ENCODE results near the gene HES3. TPM values are rescaled to one million over a fixed set of nuclear protein-coding genes. Genes with fewer than 3 reads are reported as not detected.
"Not testable (repeated sequence)": the region's sequence is repeated elsewhere in the genome, so short reads cannot be mapped to it uniquely, and the experiment has no call there.

HES3 gene
- polyA plus RNA-seq, 4 donors: not detected

DNA sequence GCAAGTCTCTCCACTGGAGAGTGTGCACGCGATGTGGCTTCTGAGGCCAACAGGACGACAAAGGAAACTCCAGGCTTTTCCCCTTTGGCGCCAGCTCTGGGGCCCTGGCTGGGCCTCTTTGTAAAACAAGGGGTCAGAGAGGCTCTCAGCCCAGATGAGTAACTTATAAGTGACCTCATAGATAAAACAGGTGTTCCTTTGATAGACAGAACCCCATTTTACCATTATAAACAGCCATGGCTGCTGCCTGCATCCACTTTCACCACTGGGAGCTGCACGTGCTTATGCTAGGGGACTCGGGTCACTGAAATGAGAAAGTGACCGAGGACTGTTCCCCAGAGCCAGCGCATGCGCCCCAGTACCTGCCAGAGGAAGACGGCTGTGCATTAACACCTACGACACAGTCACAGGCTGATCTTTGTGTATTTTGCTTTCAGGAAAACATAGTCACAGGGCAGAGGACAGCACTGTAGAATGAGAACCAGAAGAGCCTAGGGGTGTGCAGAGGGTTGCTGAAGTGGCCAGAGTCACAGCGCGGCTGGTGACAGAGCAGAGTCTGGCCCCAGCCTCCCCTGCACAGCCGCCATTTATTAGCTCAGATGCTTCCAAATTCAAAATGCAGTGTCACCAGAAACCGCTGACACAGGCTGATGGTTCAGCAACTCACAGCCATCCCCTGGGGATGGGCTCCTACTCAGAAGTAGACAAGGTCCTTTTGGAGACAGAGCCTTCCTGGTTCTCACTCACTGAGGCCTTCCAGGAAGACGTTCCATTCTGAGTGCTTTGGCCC, 25.4 kb upstream of the HES3 start:
- no peak for DNase-seq (ENCODE audit: low read depth in 4 of 4, low spot score in 2 of 4)

DNA sequence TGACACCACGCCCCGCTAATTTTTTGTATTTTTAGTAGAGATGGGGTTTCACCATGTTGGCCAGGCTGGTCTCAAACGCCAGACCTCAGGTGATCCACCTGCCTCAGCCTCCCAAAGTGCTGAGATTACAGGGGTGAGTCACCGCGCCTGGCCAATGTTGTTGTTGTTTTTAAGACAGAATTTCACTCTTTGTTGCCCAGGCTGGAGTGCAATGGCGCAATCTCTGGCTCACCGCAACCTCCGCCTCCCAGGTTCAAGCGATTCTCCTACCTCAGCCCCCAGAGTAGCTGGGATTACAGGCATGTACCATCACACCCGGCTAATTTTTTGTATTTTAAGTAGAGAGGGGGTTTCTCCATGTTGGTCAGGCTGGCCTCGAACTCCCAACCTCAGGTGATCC, 24.3 kb upstream of the HES3 start:
- not testable (repeated sequence) for DNase-seq (ENCODE audit: low read depth in 4 of 4, low spot score in 2 of 4)

DNA sequence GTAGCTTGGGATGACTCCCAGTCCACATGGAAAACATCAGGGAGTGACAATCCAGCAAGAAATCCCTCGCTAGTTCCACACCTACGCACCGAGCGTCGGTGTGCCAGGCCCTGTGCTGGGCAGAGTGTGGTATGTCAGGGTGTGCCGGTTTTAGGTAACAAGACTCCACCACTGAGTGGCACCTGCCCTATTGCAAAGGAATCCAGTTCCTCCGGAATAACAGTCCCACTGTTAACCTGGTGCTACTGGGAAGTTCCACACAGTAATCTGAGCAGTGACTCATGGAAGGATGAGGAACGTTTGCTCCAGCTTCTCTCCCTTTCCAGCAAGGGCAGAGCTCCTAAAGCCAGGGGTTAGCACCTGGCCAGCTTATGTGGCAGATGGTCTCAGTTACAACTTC, 23.7 kb upstream of the HES3 start:
- DNase-seq (ENCODE audit: low read depth in 4 of 4, low spot score in 2 of 4): no peak

DNA sequence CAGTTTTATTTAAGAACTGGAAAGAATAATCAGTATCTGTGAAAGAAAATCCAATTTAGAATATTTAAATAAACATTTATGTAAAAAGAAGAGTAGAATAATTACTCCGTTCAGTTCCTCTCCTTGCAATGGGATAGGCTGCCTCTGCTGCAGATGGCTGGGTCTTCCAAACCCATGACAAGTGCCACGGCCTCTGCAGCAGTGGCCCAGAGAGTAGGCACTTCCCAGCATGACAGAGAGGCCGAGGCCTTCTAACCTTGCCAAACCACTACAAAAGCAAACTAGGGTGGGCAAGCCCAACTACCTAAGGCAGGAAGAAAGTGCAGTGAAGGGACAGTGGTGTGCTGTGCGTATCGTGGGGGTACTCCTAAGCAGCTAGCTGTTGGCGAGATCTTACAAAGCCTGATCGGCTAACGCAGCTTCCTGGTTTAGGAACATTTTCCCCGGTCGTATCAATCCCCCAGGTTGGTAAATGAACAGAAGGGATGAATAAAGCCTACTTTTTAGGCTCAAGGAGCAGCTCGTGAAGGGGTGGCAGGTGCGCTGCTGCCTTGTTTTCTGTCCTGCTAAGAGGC, 22.7 kb upstream of the HES3 start:
- no peak for DNase-seq (ENCODE audit: low read depth in 4 of 4, low spot score in 2 of 4)

DNA sequence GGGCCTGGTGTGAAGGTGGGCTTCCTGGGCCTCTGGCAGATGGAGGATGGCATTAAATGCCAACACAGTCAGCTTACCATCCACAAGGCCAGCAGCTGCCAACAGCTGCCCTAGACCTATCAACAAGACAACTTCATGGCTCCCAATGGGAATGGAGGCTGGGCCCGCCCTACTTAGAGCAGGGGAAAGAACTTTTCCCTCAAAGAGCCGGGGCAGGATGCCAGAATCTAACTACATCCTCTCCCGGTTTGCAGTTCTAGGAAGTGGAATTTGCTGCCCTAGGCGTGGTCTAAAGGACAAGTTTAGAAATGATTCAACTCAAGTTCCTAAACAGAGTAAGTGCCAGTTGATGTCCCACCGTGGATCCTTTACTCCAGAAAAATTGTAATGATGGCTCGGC, 21.3 kb upstream of the HES3 start:
- DNase-seq (ENCODE audit: low read depth in 4 of 4, low spot score in 2 of 4): no peak

DNA sequence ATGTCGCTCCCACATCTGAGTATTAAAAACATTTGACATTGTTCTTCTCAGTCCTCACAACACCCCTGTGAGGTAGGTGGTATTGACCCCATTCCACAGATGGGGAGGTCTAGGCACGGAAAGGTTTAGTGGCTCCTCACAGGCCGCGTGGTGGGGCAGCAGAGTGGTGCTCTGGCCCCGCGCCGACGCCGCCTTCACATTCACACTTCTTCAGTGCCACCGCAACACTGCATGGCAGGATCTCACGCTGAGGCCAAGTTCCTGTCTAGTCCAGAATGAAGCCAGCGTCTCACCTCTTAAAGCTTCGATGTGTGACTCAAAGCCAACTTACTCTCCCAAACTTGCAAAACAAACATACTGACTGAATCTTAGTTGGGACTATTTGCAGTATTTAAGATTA, 20.4 kb upstream of the HES3 start:
- no peak for DNase-seq (ENCODE audit: low read depth in 4 of 4, low spot score in 2 of 4)

DNA sequence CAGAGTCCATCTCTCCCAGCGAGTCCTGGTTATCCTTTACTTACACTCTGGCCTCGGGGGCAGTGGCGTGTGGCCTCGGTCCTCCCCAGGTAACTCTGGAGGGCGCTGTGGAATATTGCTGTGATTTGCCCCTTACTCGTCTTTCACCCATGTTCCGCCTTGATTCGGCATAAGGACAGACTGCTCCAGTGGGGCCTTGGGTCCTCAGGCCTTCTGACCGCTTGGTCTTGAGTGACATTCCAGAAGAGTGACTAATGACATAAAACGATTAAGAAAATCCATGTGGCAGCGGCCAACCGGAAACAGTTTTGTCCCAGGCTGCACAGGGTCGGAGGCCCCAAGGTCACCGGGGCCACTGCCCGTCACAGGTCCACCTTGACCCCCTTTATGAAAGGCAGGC, 19.3 kb upstream of the HES3 start:
- no peak for DNase-seq (ENCODE audit: low read depth in 4 of 4, low spot score in 2 of 4)

DNA sequence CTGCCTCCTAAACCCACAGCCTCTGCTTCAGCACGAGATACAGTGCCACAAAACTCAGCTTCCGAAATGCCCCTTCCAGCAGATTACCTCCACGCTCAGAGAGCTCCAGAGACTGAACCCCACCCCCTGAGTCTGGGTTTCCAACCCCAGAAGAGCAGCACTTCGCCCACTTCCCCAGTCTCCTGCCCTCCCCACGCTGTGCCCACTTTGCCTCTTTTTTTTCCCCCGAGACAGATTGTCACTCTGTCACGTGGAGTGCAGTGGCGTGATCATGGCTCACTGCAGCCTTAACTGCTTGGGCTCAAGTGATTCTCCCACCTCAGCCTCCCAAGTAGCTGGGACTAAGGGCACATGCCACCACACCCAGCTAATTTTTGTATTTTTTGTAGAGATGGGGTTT, 18.3 kb upstream of the HES3 start:
- DNase-seq (ENCODE audit: low read depth in 4 of 4, low spot score in 2 of 4): no peak

DNA sequence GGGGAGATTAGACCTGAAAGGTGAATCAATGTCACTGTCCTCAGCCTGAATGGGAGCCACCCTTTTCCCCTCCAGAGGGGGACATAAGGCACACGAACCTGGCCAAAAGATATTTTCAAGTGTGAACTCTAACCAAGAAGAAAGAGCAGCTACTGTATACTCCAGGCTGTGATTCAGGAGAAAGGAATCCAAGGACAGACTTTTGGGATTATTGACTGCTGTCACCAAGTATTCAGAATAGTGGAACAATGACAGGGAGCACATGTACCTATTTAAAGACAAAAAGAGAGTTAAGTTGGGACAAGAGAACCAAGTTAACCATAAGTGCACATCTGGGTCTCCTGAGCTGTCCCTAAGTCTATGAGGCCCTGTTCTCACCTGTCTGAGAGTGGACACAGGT, 10.6 kb upstream of the HES3 start:
- no peak for DNase-seq (ENCODE audit: low read depth in 4 of 4, low spot score in 2 of 4)

DNA sequence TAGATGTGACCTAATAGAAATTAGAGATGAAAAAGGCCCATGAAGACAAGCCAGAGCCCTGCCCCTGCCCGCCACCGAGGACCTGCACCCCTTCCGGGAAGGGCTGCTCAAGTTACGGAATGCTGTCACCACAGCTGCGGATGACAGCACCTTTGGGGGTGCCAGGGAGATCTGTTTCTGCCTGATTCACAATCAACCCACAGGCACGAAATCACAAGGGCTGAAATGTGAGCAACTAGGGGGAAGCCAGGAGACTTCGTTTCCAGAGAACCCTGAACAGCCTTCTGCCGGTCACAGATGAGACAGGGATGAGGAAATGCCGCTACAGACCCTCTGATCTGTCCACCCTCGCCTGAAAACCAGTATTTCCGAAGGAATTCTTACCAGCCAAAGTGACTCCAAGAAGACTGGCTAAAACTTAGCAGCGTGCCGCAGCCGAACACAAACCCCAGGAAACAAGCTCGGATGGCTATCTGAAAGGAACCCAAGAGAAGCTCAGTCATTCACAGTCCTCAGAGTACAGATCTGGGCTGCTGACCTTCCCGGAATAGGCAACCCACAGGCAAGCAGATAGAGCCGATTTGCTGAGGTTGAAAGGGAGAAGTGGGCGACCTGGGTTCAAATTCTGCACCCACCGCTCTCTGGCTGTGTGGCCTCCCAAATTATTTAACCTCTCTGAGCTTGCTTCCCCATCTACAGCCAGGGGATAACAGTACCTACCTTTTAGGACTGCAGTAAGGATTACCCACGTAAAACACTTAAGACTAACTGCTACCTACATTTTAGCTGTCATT, 9.3 kb upstream of the HES3 start:
- no peak for DNase-seq (ENCODE audit: low read depth in 4 of 4, low spot score in 2 of 4)

DNA sequence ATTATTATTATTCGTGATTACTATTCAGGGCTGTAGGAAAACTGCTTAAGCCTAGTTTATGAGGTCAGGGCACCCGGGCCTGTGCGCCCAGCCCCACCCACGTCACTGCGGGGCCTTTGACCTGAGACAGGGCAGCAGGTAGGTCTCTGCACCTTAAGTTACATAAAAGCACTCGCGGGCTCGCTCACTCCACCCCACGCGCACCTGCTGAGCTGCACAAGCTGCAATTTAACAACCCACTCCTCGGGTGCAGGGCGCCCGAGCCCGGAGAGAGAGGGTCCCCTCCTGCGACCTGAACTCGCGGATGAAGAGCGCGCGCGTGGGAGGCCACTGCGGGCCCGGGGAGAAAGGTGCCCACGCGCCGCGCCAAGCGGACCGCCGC, 8.7 kb upstream of the HES3 start:
- DNase-seq (ENCODE audit: low read depth in 4 of 4, low spot score in 2 of 4): no peak

DNA sequence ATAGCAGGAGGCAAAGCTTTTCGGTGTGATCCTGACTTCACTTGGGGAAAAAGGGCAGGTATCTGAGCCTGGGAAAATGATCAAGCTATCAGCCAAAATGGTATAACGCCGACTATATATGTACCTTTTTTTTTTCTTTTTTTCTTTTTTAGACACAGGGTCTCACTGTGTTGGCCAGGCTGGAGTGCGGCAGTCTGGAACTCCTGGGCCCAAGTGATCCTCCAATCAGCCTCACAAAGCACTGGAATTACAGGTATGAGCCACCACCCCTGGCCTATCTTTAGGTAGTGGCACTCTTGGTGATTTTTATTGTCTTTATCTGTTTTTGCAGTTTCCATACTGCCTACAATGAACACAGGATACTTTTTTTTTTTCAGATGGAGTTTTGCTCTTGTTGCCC, 6.9 kb upstream of the HES3 start:
- DNase-seq (ENCODE audit: low read depth in 4 of 4, low spot score in 2 of 4): no peak

DNA sequence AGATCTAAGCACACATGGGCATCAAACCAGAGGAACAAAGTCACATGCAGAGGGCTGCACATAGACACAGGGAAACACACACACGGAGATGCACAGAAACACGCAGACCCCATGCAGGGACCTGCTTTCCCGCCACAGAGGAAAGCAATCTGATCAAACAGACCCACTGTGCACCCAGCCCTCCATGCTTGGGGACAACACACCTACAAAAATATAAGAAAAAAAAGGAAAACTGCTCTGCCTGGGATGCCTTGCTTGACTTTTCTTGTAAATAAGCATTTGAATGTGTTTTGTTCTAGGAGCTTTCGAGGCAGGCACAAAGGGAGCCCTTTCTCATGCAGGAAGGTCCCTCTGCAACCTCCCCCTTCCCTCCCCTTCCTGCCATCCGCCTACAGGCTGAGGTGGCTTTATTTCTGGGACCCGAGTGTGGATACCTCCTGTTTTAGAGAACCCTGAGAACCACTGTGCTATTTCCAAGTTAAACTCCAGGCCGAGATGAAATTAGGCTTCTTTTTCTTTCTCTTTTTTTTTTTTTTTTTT, 4.7 kb upstream of the HES3 start:
- DNase-seq (ENCODE audit: low read depth in 4 of 4, low spot score in 2 of 4): no peak

DNA sequence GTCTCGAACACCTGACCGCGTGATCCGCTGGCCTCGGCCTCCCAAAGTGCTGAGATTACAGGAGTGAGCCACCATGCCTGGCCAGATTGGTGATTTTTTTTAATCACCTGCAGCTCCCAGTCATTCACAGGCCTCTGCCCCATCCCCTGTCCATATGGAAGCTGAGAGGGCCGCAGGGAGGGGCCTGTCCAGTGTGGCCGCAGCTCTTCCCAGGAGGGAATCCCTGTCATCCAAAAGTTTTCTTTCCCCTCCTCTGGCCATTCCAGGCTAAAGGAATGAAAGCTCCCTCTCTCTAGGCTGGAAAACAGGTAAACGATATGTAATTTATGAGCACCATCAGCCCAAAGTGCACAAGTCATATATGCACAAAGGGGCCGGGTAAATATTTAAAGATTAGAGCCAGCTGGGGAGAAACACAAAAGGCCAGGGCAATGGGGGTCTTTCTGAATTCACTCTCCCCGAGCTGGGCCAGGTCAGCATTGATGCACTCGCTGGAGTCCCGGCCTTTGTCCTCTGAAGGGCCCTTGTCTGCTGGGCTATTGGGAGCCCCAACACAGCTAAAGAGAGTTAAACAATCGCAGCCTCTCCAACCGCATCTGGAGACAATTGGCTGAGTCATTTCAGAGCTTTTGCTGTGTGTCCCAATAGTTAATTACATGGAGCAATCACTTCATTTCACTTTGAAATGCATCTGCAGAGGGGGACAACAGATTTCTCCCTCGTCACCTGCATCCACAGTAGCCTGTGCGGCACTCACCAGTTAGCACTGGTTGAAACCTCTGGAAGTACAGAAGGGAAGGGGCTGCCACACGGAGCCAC, 3.8 kb upstream of the HES3 start:
- DNase-seq (ENCODE audit: low read depth in 4 of 4, low spot score in 2 of 4): no peak

DNA sequence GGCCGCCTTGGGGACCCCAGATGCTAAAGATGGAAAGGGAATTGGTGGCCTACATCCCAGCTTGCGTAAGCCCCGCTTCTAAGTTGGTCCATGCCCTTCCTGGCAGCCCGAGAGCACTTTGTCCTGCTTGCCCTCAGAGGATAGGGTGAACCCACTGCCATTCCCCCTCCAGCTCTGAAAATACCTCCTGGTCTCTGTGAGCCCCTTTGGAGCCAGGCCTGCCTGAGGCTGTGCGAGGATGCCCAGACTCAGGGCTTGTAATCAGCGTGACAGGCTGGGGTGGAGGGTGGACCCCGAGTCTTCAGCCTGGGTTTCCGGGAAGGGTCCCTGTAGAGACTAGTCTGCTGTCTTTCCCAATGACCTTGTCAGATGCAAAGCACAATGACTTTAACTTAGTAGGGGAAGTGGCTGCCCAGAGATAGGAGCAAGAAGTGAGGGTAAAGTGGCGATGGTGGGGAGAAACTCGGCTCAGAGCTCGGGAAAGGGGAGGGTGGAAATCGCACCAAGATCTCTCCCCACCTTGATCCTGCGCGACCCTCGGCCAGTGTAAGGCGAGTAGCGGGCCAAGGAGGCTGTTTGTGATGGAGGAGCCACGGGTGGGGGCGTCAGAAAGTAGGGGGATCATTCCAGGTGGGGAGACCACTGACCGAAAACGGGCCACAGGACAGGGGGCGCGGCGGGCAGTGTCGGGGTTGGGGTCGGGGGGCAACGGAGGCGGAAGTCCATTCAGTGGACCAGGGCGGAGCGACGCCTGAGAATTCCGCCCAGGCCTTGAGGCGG, 2.7 kb upstream of the HES3 start:
- no peak for DNase-seq (ENCODE audit: low read depth in 4 of 4, low spot score in 2 of 4)

DNA sequence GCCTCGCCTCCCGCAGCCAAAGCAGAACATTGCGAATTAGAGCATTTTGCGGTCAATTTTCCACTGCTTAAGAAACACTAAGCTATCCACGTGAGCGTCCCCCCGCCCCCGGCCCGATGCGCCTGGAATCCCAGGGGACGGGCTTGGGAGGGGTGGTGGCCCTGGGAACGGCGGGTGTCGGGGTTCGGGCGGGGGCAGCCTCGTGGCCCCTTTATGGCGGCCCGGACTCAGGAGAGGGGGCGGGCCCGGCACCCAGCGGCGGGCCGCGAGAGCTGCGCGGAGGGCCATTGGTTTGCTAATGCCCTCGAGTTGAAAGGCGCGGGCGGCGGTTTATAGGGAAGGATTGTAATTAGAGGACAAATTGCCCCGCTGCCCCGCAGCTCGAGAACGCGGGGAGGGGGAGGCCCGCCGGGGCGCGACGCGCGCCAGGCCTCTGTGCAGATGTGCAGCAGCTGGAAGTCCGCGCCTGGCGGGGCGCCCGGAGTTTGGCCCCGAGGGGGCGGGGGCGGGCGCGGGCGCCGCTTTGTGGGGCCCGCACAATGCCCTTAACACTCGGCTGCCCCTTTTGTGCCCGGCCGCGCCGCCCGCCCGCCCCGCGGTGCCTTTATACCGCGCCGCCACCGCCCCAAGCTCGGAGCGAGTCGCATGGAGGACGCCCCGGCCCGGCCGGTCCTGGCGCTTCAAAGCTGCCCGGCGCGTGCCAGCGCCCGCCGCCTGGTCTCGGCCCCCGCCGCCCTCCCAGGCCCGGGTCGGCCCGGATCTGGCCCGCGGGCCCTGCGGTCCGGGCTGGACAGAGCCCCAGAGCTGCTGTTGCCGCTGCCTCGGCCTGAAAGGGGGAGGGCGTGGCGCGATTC, 1.9 kb upstream of the HES3 start:
- DNase-seq (ENCODE audit: low read depth in 4 of 4, low spot score in 2 of 4): no peak

DNA sequence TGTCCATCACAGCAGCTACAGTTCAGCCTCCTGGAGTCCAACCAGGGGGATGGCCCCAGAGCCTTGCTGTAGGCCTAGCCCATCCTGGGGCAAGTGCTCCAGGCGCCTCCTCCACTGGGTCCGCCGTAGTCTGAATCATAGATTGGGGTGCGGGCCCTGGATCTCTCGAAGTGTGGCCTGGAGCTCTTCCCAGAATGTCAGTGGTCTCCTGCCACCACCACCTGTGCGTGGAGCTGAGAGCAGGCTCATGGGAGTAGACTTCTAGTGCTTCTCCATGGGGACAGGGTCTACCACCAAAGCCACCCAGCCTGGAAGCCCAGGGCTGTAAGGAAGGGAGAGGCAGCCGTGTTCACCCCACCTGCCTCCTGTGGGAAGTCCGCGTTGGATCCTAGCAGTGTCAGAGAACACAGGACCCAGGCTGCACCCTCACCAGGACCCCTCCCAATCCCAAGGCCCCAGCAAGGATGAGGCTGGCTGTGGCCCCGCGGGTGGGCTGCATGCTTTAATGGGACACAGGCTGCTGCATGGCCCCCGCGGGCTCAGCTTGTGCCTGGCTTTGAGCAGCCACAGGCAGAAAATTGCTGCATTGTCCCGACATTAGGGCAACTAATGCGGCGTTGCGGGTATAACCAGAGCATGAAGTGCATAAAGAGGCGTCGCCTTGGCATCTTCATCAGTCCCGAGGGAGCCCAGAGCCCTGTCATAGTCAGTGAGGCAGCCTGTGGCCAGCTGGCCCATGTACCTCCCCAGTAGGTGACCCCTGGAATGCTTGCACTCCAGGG, 735 bp upstream of the HES3 start:
- no peak for DNase-seq (ENCODE audit: low read depth in 4 of 4, low spot score in 2 of 4)

DNA sequence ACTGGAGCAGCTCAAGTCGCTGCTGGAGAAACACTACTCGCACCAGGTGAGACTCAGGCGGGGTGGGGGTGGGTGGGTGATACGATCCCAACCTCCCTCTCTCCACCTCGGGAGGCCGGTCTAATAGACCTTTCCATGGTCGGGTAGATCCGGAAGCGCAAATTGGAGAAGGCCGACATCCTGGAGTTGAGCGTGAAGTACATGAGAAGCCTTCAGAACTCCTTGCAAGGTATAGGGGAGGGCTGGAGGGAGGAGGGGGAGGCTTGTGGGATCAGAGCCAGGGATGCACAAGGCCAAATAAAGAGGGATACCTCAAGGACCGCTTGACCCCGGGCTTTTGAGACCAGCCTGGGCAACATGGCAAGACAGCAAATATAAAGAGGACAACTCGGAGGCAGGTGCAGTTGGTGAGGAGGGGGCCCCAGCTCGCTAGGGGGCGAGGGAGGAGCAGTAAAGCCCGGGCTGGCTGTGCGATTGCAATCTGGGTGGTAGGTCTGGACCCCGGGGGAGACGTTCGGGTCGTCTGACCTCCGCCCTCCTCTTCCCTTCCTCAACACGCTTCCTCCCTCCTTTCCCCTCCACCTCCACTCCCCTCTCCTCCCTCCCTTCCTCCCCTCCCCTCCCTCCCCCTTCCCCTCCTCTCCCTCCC, 546 bp downstream of the HES3 start:
- DNase-seq (ENCODE audit: low read depth in 4 of 4, low spot score in 2 of 4): no peak

All from left renal cortex interstitium (tissue), 4 donors.